K562 (cell line): ENCODE results near the gene CCDC71L. TPM values are rescaled to one million over a fixed set of nuclear protein-coding genes. Genes with fewer than 3 reads are reported as not detected.
A peak's percentile ranks its signal among the peaks of the same experiment; 100 is the strongest.

Experiments used
- ETV5 ChIP-seq: sonication (generic); formaldehyde crosslinking; IDR thresholded peaks from 2 replicates; pipeline ENCODE4 v1.4.0; 2020; ENCODE audit warnings: low read depth, mild to moderate bottlenecking, missing genetic modification reagents
- GABPB1 ChIP-seq: sonication (generic); formaldehyde crosslinking; IDR thresholded peaks from 2 replicates; pipeline ENCODE4 v1.8.0; 2022; ENCODE audit warnings: mild to moderate bottlenecking, missing genetic modification reagents
- GATA2 ChIP-seq: sonication (generic); formaldehyde crosslinking; IDR thresholded peaks from 2 replicates; pipeline ENCODE4 v1.4.0; 2020; ENCODE audit warnings: mild to moderate bottlenecking, missing genetic modification reagents
- HNRNPK ChIP-seq: fragments of 200-400 bp; formaldehyde crosslinking; IDR thresholded peaks from one replicate; pipeline ENCODE4 v1.6.1; 2018; ENCODE audit warnings: mild to moderate bottlenecking, low read depth, low read length; ENCODE audit not compliant: poor library complexity, severe bottlenecking
- JUND ChIP-seq, 2 experiments: IDR thresholded peaks; 2 replicates in 1 of 2; 3 replicates in 1 of 2; pipeline ENCODE4 v1.6.1; 2011; ENCODE audit warnings: borderline replicate concordance in 2 of 2, low read depth in 2 of 2, low read length in 2 of 2, improper control_type of control experiment in 1 of 2, missing biosample characterization in 1 of 2, missing genetic modification characterization in 1 of 2, missing genetic modification reagents in 1 of 2
- KLF13 ChIP-seq: fragments of 450-650 bp; IDR thresholded peaks from 2 replicates; pipeline ENCODE4 v1.6.1; 2016; ENCODE audit warnings: missing genetic modification characterization, low read depth, mild to moderate bottlenecking, missing compliant biosample characterization, moderate library complexity, borderline replicate concordance
- KLF16 ChIP-seq: IDR thresholded peaks from 2 replicates; pipeline ENCODE4 v1.6.1; 2016; ENCODE audit warnings: antibody characterized with exemption
- L3MBTL2 ChIP-seq: fragments of 450-650 bp; IDR thresholded peaks from 2 replicates; pipeline ENCODE4 v1.6.1; 2016; ENCODE audit warnings: mild to moderate bottlenecking, moderate library complexity
- NKRF ChIP-seq: fragments of 450-650 bp; IDR thresholded peaks from 2 replicates; pipeline ENCODE4 v1.6.1; 2016; ENCODE audit warnings: borderline replicate concordance
- NONO ChIP-seq, 2 experiments: fragments of 200-400 bp in 1 of 2; fragments of 450-650 bp in 1 of 2; formaldehyde crosslinking in 1 of 2; IDR thresholded peaks; 2 replicates each; pipeline ENCODE4 v1.6.1; 2017; ENCODE audit warnings: low read depth in 2 of 2, mild to moderate bottlenecking in 2 of 2, moderate library complexity in 2 of 2, low read length in 1 of 2
- NR2F6 ChIP-seq: fragments of 450-650 bp; formaldehyde crosslinking; IDR thresholded peaks from 2 replicates; pipeline ENCODE4 v1.4.0; 2020; ENCODE audit warnings: mild to moderate bottlenecking
- PRMT5 ChIP-seq: sonication (generic); formaldehyde crosslinking; IDR thresholded peaks from 2 replicates; pipeline ENCODE4 v1.5.0; 2020; ENCODE audit warnings: missing genetic modification reagents
- PRPF4 ChIP-seq: fragments of 200-400 bp; formaldehyde crosslinking; IDR thresholded peaks from one replicate; pipeline ENCODE4 v1.6.1; 2017; ENCODE audit warnings: low read length, low read depth, mild to moderate bottlenecking; ENCODE audit not compliant: insufficient read depth, poor library complexity, severe bottlenecking
- SAFB2 ChIP-seq: fragments of 200-400 bp; formaldehyde crosslinking; IDR thresholded peaks from 2 replicates; pipeline ENCODE4 v1.6.1; 2018; ENCODE audit warnings: borderline replicate concordance, low read length, low read depth, moderate library complexity; ENCODE audit not compliant: severe bottlenecking
- TBP ChIP-seq: optimal IDR thresholded peaks from 2 replicates; pipeline ENCODE3; 2011; ENCODE audit warnings: low read depth, low read length, improper control_type of control experiment
- ZC3H4 ChIP-seq: sonication (generic); formaldehyde crosslinking; IDR thresholded peaks from 2 replicates; pipeline ENCODE4 v1.9.0; 2021; ENCODE audit warnings: missing genetic modification reagents, borderline replicate concordance
- polyA plus RNA-seq, 8 experiments: library from polyadenylated mRNA; depleted of rRNA in 4 of 8; stranded (reverse) in 5 of 8; unstranded in 3 of 8; fragments of >200 nt; fragmentation: Nextera tagmentation in 2 of 8; fragmentation: Illumina TruSeq in 1 of 8; extraction: Ambion mirVana in 2 of 8; extraction: Trizol in 1 of 8; gene quantifications; 2 replicates each; pipeline versions ENCODE4 v1.2.1 to v1.2.3, GENCODE V29; 2011 to 2014; ENCODE audit warnings: inconsistent platforms in 1 of 8, missing spikeins in 1 of 8
- total RNA-seq, 7 experiments: library from RNA; depleted of rRNA in 6 of 7; stranded (reverse); fragments of >200 nt in 6 of 7; fragmentation: Illumina TruSeq in 2 of 7; extraction: Trizol in 2 of 7; gene quantifications; 2 replicates each; pipeline versions ENCODE4 v1.2.1 to v1.2.3, GENCODE V29; 2011 to 2021; ENCODE audit warnings: low replicate concordance in 1 of 7
- TF ChIP-seq, protein P1 (sequence below): fragments of 200-800 bp; sonication (Bioruptor generic); IDR thresholded peaks from 2 replicates; pipeline ENCODE4 v1.6.1; 2017; ENCODE audit warnings: missing genetic modification characterization, missing compliant biosample characterization
- TF ChIP-seq, protein P2 (sequence below): IDR thresholded peaks from 3 replicates; pipeline ENCODE4 v1.6.1; 2011; ENCODE audit warnings: borderline replicate concordance, mild to moderate bottlenecking; ENCODE audit not compliant: insufficient read length, insufficient read depth
- TF ChIP-seq, protein P3 (sequence below): IDR thresholded peaks from 2 replicates; pipeline ENCODE4 v1.6.1; 2011; ENCODE audit warnings: borderline replicate concordance, low read depth, mild to moderate bottlenecking, moderate library complexity, low read length; ENCODE audit not compliant: insufficient read depth, poor library complexity, severe bottlenecking

Gene CCDC71L
- total and polyA plus RNA-seq, 9 of the 15 experiments (the other 6 are each of a cell fraction or from before 2014, with no cell fraction given) = 5.7 to 108 (median 25.4) TPM

DNA sequence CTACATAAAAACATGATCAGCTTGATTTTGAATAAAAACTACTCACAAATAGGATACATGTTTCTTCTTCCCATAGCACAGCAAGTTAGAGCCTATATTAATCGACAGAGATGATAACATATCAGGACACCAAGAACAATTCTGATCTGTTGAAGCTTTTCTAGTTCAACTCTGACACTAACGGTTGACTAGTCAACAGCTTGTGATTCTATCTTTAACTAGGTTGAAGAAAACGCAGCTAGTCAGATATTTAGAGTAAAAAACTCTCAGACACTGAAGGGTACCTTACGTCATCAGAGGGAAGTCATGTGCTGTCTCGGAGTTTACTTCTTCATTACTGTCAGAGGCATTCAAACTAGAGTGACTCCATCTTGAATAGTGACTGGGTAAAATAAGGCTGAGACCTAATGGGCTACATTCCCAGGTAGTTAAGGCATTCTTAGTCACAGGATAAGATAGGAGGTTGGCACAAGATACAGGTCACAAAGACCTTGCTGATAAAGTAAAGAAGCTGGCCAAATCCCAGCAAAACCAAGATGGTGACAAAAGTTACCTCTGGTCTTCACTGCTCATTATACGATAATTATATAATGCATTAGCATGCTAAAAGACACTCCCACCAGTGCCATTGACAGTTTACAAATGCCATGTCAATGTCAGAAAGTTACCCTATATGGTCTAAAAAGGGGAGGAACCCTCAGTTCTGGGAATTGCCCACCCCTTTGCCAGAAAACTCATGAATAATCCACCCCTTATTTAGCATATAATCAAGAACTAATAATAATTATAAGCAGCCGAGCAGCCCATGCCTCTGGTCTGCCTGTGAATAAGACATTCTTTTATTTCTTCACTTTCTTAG is 21.3 kb downstream of the CCDC71L start (continued):
- TF ChIP-seq ZC3H4 (CRISPR knock-in tag) (no peak), TBP (no peak), KLF16 (no peak), PRMT5 (CRISPR knock-in tag) (no peak), L3MBTL2 (no peak), PRPF4 (no peak), NONO (IDR thresholded peaks at IDR 0.05; ENCODE audit: low read depth in 2 of 2, low read length in 1 of 2) (no peak), GABPB1 (CRISPR knock-in tag) (no peak), ETV5 (CRISPR knock-in tag) (no peak), SAFB2 (no peak), NKRF (no peak), GATA2 (CRISPR knock-in tag) (no peak), JUND (IDR thresholded peaks at IDR 0.05; ENCODE audit: borderline replicate concordance, low read depth, low read length) (no peak), JUND (tag; IDR thresholded peaks at IDR 0.05; ENCODE audit: borderline replicate concordance, low read depth, low read length) (no peak), KLF13 (tag) (peak; percentile 48; the same call in 1 of the 2 replicates), HNRNPK (no peak), NR2F6 (CRISPR knock-in tag) (no peak)
- TF ChIP-seq, protein P1, sequence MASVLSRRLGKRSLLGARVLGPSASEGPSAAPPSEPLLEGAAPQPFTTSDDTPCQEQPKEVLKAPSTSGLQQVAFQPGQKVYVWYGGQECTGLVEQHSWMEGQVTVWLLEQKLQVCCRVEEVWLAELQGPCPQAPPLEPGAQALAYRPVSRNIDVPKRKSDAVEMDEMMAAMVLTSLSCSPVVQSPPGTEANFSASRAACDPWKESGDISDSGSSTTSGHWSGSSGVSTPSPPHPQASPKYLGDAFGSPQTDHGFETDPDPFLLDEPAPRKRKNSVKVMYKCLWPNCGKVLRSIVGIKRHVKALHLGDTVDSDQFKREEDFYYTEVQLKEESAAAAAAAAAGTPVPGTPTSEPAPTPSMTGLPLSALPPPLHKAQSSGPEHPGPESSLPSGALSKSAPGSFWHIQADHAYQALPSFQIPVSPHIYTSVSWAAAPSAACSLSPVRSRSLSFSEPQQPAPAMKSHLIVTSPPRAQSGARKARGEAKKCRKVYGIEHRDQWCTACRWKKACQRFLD (CRISPR knock-in tag) = peak; percentile 85
- TF ChIP-seq, protein P2, sequence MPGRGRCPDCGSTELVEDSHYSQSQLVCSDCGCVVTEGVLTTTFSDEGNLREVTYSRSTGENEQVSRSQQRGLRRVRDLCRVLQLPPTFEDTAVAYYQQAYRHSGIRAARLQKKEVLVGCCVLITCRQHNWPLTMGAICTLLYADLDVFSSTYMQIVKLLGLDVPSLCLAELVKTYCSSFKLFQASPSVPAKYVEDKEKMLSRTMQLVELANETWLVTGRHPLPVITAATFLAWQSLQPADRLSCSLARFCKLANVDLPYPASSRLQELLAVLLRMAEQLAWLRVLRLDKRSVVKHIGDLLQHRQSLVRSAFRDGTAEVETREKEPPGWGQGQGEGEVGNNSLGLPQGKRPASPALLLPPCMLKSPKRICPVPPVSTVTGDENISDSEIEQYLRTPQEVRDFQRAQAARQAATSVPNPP = no peak
- TF ChIP-seq, protein P3, sequence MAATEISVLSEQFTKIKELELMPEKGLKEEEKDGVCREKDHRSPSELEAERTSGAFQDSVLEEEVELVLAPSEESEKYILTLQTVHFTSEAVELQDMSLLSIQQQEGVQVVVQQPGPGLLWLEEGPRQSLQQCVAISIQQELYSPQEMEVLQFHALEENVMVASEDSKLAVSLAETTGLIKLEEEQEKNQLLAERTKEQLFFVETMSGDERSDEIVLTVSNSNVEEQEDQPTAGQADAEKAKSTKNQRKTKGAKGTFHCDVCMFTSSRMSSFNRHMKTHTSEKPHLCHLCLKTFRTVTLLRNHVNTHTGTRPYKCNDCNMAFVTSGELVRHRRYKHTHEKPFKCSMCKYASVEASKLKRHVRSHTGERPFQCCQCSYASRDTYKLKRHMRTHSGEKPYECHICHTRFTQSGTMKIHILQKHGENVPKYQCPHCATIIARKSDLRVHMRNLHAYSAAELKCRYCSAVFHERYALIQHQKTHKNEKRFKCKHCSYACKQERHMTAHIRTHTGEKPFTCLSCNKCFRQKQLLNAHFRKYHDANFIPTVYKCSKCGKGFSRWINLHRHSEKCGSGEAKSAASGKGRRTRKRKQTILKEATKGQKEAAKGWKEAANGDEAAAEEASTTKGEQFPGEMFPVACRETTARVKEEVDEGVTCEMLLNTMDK = no peak
